HepG2 (cell line): ENCODE measurements around the gene CPNE4. TPM values are rescaled to one million over a fixed set of nuclear protein-coding genes. Genes with fewer than 3 reads are reported as not detected.

ENCODE experiments used
- ATAC-seq: fragments of 200-7000 bp; cut with Tn5 transposase; 3 replicates; pipeline ENCODE4 v1.9.1; 2020; ENCODE audit warnings: mild to moderate bottlenecking, moderate library complexity
- BruUV-seq: library from RNA; stranded (reverse); fragments of 400-500 nt; replicated peaks from 2 replicates; lab custom pipeline; 2021; lab: Mats Ljungman, UMichigan
- CTCF ChIA-PET: fragments of 300-600 bp; formaldehyde crosslinking; extraction: SDS; loops from one replicate; lab custom pipeline; 2021; ENCODE audit warnings: low total read pairs, inconsistent platforms, low intra/inter-chr PET ratio; lab: Yijun Ruan, JAX
- POLR2A ChIA-PET: fragments of 350-600 bp; sonication (Branson Sonifier 250); formaldehyde crosslinking; loops from one replicate; lab custom pipeline; 2020; ENCODE audit warnings: antibody characterized with exemption, inconsistent platforms; lab: Yijun Ruan, JAX
- DNase-seq: peaks from one replicate; pipeline ENCODE4 v3.0.0-alpha.2; 2015; ENCODE audit warnings: low spot score
- FAIRE-seq: peaks from 3 replicates; lab custom pipeline; 2011; peaks lifted over from hg19 to GRCh38; lab: Jason Lieb, UNC
- H2AFZ ChIP-seq: one replicate; pipeline ENCODE4 v1.6.1; 2011; ENCODE audit warnings: low read length, inconsistent platforms
- H3K27ac ChIP-seq: fragments of 300-600 bp; 3 replicates; pipeline ENCODE4 v1.8.0; 2011; ENCODE audit warnings: mixed run types, mild to moderate bottlenecking, mixed read lengths, low read length, inconsistent platforms; ENCODE audit not compliant: insufficient read depth; ENCODE audit errors: extremely low read length
- H3K27me3 ChIP-seq, 2 experiments: fragments of 200-600 bp in 1 of 2; 2 replicates in 1 of 2; 3 replicates in 1 of 2; pipeline versions ENCODE4 v1.6.0 to v1.8.0; 2011; ENCODE audit warnings: low read length in 2 of 2, mild to moderate bottlenecking in 2 of 2, moderate library complexity in 2 of 2, inconsistent platforms in 1 of 2; ENCODE audit not compliant: insufficient read depth in 2 of 2, control insufficient read depth in 1 of 2
- H3K36me3 ChIP-seq, 2 experiments: fragments of 200-600 bp in 1 of 2; replicated peaks in 1 of 2; 2 replicates in 1 of 2; 3 replicates in 1 of 2; pipeline versions ENCODE4 v1.5.1 to v1.8.0; 2011; ENCODE audit warnings: low read length in 2 of 2, inconsistent platforms in 1 of 2; ENCODE audit not compliant: insufficient read depth in 2 of 2, control insufficient read depth in 1 of 2
- H3K4me1 ChIP-seq: 2 replicates; pipeline ENCODE4 v1.5.1; 2012; ENCODE audit warnings: low read length, inconsistent platforms; ENCODE audit not compliant: insufficient read depth
- H3K4me2 ChIP-seq: 2 replicates; pipeline ENCODE4 v1.6.0; 2011; ENCODE audit warnings: low read depth, low read length, inconsistent platforms
- H3K4me3 ChIP-seq, 3 experiments: fragments of 200-600 bp in 1 of 3; sonication (generic), shearing (Covaris generic) in 1 of 3; replicated peaks in 1 of 3; 2 replicates each; pipeline ENCODE4 v1.5.1; 2011 to 2016; ENCODE audit warnings: low read length in 3 of 3, inconsistent platforms in 2 of 3, low read depth in 2 of 3, mild to moderate bottlenecking in 2 of 3, control low read depth in 1 of 3, mixed read lengths in 1 of 3; ENCODE audit not compliant: insufficient read depth in 1 of 3
- H3K79me2 ChIP-seq: one replicate; pipeline ENCODE4 v1.6.1; 2011; ENCODE audit warnings: low read length, inconsistent platforms; ENCODE audit not compliant: insufficient read depth
- H3K9ac ChIP-seq: 2 replicates; pipeline ENCODE4 v1.6.0; 2011; ENCODE audit warnings: mild to moderate bottlenecking, low read depth, low read length, inconsistent platforms; ENCODE audit not compliant: insufficient read depth
- H3K9me3 ChIP-seq: 2 replicates; pipeline ENCODE4 v1.5.1; 2012; ENCODE audit warnings: mild to moderate bottlenecking, low read length
- H4K20me1 ChIP-seq: 2 replicates; pipeline ENCODE4 v1.6.0; 2011; ENCODE audit warnings: inconsistent platforms, mild to moderate bottlenecking, low read length, moderate library complexity; ENCODE audit not compliant: insufficient read depth
- NCOA1 ChIP-seq: sonication (generic); formaldehyde crosslinking; IDR thresholded peaks from 2 replicates; pipeline ENCODE4 v1.9.0; 2021; ENCODE audit warnings: missing genetic modification reagents
- NFE2 ChIP-seq: sonication (generic); formaldehyde crosslinking; IDR thresholded peaks from 2 replicates; pipeline ENCODE4 v1.4.0; 2020; ENCODE audit warnings: missing genetic modification reagents
- SOX5 ChIP-seq: IDR thresholded peaks from 2 replicates; pipeline ENCODE4 v1.6.1; 2016; ENCODE audit warnings: borderline replicate concordance
- TGIF2 ChIP-seq: IDR thresholded peaks from 2 replicates; pipeline ENCODE4 v1.6.1; 2016; ENCODE audit warnings: control low read depth, missing compliant biosample characterization
- ZNF317 ChIP-seq: sonication (generic); formaldehyde crosslinking; IDR thresholded peaks from 2 replicates; pipeline ENCODE4 v1.5.0; 2020; ENCODE audit warnings: mild to moderate bottlenecking, missing genetic modification reagents
- ZNF33A ChIP-seq: sonication (generic); formaldehyde crosslinking; IDR thresholded peaks from 2 replicates; pipeline ENCODE4 v1.5.1; 2020; ENCODE audit warnings: missing genetic modification reagents, mild to moderate bottlenecking, moderate library complexity, borderline replicate concordance
- WGBS: methylation state at CpG from one replicate; pipeline ENCODE4 v1.1.6; 2017; ENCODE audit warnings: low lambda C conversion rate; 5-methylcytosine and 5-hydroxymethylcytosine counted together
- in situ Hi-C: cut with HindIII; loops from 2 replicates; pipeline ENCODE4 v1.10.0; 2017; ENCODE audit warnings: low pct_unique_long_range_greater_than_20kb; ENCODE audit not compliant: extremely low pct_ligation_motif_present
- intact Hi-C: fragments of 100-400 bp; cut with micrococcal nuclease; formaldehyde crosslinking; loops from one replicate; pipeline ENCODE4 v1.10.0; 2022; ENCODE audit not compliant: unreplicated experiment
- polyA plus RNA-seq, 8 experiments: library from polyadenylated mRNA; depleted of rRNA in 3 of 8; stranded (reverse) in 7 of 8; unstranded in 1 of 8; fragments of >200 nt; fragmentation: Illumina TruSeq in 4 of 8; extraction: Trizol in 4 of 8; gene quantifications; 2 replicates each; pipeline versions ENCODE4 v1.2.1 to v1.2.3, GENCODE V29; 2011 to 2016; ENCODE audit warnings: low read depth in 4 of 8, missing spikeins in 1 of 8, mixed read lengths in 1 of 8; ENCODE audit not compliant: insufficient read depth in 1 of 8
- total RNA-seq, 5 experiments: library from RNA; depleted of rRNA; stranded (reverse); fragments of >200 nt; fragmentation: Illumina TruSeq; extraction: Trizol; gene quantifications; 2 replicates each; pipeline ENCODE4 v1.2.3, GENCODE V29; 2016; ENCODE audit warnings: low read depth in 1 of 5
- TF ChIP-seq, protein P1 (sequence below): sonication (generic); formaldehyde crosslinking; IDR thresholded peaks from 2 replicates; pipeline ENCODE4 v1.4.0; 2020; ENCODE audit warnings: mild to moderate bottlenecking, missing genetic modification reagents

The CPNE4 gene
- total and polyA plus RNA-seq, 2 of the 13 experiments (the other 11 are each of a cell fraction or from before 2014, with no cell fraction given): not detected

DNA sequence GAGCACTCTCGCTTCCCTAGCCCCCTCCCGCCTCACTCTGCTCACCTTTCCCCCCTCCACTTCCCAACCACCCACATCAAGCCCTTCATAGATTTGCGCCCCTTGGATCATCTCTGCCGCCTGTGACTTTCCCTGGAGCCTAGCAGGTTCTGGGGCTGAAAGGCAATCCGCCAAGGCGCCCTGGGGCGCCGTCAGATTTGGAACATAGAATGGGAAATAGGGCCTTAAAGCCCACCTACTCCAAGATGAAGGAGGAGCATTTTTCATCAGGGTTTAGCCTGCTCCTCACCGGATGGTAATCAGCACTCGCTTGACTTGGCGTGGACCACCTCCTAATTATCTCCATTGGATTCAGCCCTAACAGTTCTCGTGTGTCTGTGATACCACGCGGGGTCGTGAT, 1.3 kb downstream of the CPNE4 start (continued):
- TF ChIP-seq, protein P1, sequence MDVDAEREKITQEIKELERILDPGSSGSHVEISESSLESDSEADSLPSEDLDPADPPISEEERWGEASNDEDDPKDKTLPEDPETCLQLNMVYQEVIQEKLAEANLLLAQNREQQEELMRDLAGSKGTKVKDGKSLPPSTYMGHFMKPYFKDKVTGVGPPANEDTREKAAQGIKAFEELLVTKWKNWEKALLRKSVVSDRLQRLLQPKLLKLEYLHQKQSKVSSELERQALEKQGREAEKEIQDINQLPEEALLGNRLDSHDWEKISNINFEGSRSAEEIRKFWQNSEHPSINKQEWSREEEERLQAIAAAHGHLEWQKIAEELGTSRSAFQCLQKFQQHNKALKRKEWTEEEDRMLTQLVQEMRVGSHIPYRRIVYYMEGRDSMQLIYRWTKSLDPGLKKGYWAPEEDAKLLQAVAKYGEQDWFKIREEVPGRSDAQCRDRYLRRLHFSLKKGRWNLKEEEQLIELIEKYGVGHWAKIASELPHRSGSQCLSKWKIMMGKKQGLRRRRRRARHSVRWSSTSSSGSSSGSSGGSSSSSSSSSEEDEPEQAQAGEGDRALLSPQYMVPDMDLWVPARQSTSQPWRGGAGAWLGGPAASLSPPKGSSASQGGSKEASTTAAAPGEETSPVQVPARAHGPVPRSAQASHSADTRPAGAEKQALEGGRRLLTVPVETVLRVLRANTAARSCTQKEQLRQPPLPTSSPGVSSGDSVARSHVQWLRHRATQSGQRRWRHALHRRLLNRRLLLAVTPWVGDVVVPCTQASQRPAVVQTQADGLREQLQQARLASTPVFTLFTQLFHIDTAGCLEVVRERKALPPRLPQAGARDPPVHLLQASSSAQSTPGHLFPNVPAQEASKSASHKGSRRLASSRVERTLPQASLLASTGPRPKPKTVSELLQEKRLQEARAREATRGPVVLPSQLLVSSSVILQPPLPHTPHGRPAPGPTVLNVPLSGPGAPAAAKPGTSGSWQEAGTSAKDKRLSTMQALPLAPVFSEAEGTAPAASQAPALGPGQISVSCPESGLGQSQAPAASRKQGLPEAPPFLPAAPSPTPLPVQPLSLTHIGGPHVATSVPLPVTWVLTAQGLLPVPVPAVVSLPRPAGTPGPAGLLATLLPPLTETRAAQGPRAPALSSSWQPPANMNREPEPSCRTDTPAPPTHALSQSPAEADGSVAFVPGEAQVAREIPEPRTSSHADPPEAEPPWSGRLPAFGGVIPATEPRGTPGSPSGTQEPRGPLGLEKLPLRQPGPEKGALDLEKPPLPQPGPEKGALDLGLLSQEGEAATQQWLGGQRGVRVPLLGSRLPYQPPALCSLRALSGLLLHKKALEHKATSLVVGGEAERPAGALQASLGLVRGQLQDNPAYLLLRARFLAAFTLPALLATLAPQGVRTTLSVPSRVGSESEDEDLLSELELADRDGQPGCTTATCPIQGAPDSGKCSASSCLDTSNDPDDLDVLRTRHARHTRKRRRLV (CRISPR knock-in tag): no peak
- TF ChIP-seq NFE2 (CRISPR knock-in tag) (no peak), SOX5 (CRISPR knock-in tag) (no peak), NCOA1 (CRISPR knock-in tag) (no peak)

DNA sequence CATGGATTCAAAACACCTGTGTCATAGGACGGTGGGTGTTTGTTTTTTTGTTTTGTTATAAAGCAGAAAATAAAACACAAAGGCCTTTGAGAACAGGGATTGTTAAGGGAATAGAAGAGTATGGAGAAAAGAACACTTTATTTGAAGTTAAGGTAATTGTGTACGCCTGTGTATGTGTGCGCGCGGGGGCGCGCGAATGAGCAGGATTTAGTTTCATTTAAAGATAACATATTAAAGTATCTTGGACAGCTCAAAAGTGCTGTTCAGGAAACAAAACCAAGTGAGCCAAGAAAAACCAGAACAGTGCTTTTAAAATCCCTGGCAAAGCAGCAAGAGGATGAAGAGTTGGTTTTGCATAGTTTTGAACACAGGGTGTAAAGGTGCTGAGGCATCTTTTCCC, 1.9 kb downstream of the CPNE4 start:
- FAIRE-seq (no peak), DNase-seq (no peak), ATAC-seq (no peak)
- Histone ChIP-seq H3K36me3 (no peaks in the 10 kb centered on the region), H3K4me1 (no peaks in the 10 kb centered on the region), H3K4me3 (no peak overlapping the region), H3K79me2 (no peaks in the 10 kb centered on the region), H3K4me2 (no peak overlapping the region), H3K9ac (no peak overlapping the region), H4K20me1 (0 out of 2 replicates have a peak, but pooled peaks cover 1% of the 10 kb centered on the region), H3K27ac (no peak overlapping the region), H3K27me3 (peaks cover 0 to 10% of the 10 kb centered on the region in 2 experiments; a peak in 1 of 5 replicates), H3K9me3 (no peaks in the 10 kb centered on the region), H2AFZ (no peak overlapping the region)
- intact Hi-C loops: no loop called here
- ChIA-PET POLR2A (no interaction called here), CTCF (no interaction called here)
- no TSS peak for BruUV-seq
- in situ Hi-C loops: no loop called here
- 84% methylated on average over 8 of the region's 8 CpGs for WGBS
- TF ChIP-seq ZNF317 (CRISPR knock-in tag) (no peak), ZNF33A (no peak), TGIF2 (CRISPR knock-in tag) (no peak)
